ENCODE data around the gene ITPKB.
"Not testable (repeated sequence)": the region's sequence is repeated elsewhere in the genome, so short reads cannot be mapped to it uniquely, and the experiment has no call there.

Gene ITPKB

DNA sequence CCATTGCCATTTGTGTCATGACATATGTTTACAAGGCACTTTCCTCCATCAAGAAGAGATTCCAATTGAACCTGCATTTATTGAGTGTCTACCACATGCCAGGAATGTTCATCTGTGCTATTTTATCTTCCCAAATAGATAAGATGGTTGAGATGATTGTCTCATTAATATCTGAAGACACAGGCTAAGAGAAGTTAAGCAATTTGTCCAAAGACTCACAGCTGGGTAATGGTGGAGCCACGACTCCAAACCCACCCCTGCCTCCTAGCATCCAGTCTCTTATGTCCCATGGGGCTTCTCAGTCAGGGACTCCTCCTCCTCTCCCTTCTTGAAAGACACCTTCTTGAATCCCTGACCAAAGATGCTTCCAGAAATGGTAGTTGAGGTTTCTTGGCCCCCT is 122.4 kb downstream of the ITPKB start:
- H3K9me3 Mint-ChIP-seq: peaks cover under 1% of the 10 kb centered on the region
- H3K27me3 Mint-ChIP-seq (ENCODE audit: low read depth): peaks cover 16% of the 10 kb centered on the region
- H3K4me3 Mint-ChIP-seq: no peak overlapping the region
- no peaks in the 10 kb centered on the region for H3K4me1 Mint-ChIP-seq (ENCODE audit: low read depth)
- no peaks in the 10 kb centered on the region for H3K36me3 Mint-ChIP-seq (ENCODE audit: low read depth)
- H3K27ac Mint-ChIP-seq: no peak overlapping the region

DNA sequence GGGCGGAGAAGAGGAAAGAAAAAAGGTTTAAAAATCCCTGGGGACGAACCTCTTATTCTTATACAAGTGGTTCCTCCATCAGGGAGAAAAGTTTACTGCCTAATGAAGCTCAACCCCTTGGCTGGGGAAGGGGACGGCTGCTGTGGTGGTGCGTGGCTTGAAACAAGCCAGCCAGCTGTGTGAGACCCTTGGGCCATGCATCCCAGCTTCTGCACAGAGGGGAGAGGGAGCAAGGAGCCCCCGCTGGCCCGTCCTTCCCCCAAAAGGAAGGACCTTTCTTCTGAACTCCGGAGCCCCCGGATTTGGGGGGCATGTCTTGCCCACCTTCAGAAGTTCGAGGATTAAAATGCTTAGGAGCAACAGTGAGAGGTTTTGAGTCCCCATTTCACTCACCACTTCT is 123.2 kb downstream of the ITPKB start:
- H3K36me3 Mint-ChIP-seq (ENCODE audit: low read depth): no peaks in the 10 kb centered on the region

GRCh38 chr1:226611980-226612379 is 127.1 kb downstream of the ITPKB start:
- not testable (repeated sequence) for H3K9me3 Mint-ChIP-seq; H3K27ac Mint-ChIP-seq; H3K36me3 Mint-ChIP-seq (ENCODE audit: low read depth); H3K4me1 Mint-ChIP-seq (ENCODE audit: low read depth); H3K4me3 Mint-ChIP-seq
- peaks cover 13% of the 10 kb centered on the region for H3K27me3 Mint-ChIP-seq (ENCODE audit: low read depth)

More for the DNA sequence above, 123.2 kb downstream of the ITPKB start:
- Mint-ChIP-seq H3K4me3 (no peak overlapping the region), H3K9me3 (no peaks in the 10 kb centered on the region), H3K27ac (no peak overlapping the region), H3K27me3 (ENCODE audit: low read depth) (peaks cover 8% of the 10 kb centered on the region), H3K4me1 (ENCODE audit: low read depth) (no peaks in the 10 kb centered on the region)

- Mint-ChIP-seq H3K4me1 (ENCODE audit: low read depth) (no peaks in the 10 kb centered on the region), H3K27me3 (ENCODE audit: low read depth) (peaks cover 13% of the 10 kb centered on the region), H3K27ac (no peak overlapping the region), H3K9me3 (no peaks in the 10 kb centered on the region), H3K4me3 (no peak overlapping the region), H3K36me3 (ENCODE audit: low read depth) (no peaks in the 10 kb centered on the region)
Measured at GRCh38 chr1:226611301-226611700, 127.8 kb downstream of the ITPKB start.

GRCh38 chr1:226610671-226611070 is 128.4 kb downstream of the ITPKB start:
- peaks cover 13% of the 10 kb centered on the region for H3K27me3 Mint-ChIP-seq (ENCODE audit: low read depth)
- no peaks in the 10 kb centered on the region for H3K9me3 Mint-ChIP-seq
- no peak overlapping the region for H3K27ac Mint-ChIP-seq
- no peaks in the 10 kb centered on the region for H3K4me1 Mint-ChIP-seq (ENCODE audit: low read depth)
- no peak overlapping the region for H3K4me3 Mint-ChIP-seq
- no peaks in the 10 kb centered on the region for H3K36me3 Mint-ChIP-seq (ENCODE audit: low read depth)

DNA sequence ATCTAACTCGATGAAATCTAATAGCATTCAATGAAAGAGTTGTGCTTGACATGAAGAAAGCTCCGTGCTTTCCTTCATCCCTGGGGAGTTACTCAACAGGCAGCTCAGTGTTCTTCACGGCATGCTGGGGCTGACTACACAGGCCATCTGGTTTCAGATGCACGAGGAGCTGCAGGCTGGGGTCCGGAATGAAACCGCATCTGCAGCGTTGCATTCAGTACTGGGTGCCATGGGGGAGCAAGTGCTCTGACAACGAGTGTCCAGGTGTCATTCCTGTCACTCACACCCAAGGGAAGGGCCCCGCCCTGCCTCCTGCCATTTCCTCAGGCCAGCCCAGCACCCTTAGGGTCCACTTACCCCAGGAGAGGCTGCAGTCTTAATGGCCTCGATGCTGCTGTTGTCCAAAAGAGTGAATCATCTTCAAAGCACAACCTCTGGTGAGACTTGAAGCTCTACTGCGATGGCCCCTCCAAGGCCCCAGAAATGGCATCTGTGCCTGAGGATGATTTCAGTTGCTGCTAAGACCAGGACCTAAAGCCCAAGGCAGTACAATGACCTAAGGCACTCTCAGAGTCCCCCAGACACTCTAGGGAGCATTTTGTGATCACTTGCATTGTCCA is 129.1 kb downstream of the ITPKB start:
- Mint-ChIP-seq H3K4me1 (ENCODE audit: low read depth) (no peaks in the 10 kb centered on the region), H3K9me3 (no peaks in the 10 kb centered on the region), H3K27me3 (ENCODE audit: low read depth) (peaks cover 9% of the 10 kb centered on the region), H3K27ac (no peak overlapping the region), H3K36me3 (ENCODE audit: low read depth) (no peaks in the 10 kb centered on the region), H3K4me3 (no peak overlapping the region)

DNA sequence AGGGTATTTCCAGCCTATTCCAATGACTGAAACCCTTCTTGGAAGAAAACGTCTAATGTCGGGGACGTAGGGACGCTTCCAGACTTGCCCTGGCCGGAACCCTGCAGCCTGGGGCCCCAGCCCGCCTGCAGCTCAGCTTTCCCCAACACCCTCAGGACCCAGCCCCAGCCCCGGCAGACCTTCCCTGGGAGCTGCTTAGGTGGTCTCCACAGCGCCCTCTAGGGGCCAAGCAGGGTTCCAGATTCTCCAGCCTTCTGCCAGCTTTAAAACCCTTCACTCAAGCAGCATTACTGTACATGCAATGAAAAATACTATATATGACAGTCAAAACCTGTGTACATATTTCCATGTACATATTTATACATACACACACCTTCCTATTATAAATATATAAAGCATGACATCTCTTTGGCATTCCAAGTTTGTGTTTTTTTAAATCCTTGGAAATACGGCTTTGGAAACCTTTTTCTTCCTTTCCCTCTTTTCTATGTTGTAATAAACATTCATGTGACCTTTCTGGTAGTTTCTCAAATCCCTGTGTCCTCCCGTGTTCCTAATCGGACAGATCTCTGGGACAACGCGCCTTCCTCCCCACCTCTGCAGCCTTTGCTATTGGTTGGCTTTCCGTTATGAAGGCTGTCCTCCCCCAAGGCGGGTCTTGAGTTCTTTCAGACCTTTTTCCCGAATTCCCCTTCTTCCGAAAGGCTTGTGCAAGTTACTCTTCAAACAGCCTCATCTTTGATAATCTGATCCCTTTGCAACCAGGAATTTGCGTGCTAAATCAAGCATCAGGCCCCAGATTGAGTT is 130.2 kb downstream of the ITPKB start:
- Mint-ChIP-seq H3K36me3 (ENCODE audit: low read depth) (no peaks in the 10 kb centered on the region), H3K4me1 (ENCODE audit: low read depth) (no peaks in the 10 kb centered on the region), H3K27ac (no peak overlapping the region), H3K27me3 (ENCODE audit: low read depth) (peaks cover 9% of the 10 kb centered on the region), H3K4me3 (no peak overlapping the region), H3K9me3 (no peaks in the 10 kb centered on the region)

- Mint-ChIP-seq H3K27ac (no peak overlapping the region), H3K36me3 (ENCODE audit: low read depth) (no peaks in the 10 kb centered on the region), H3K9me3 (no peaks in the 10 kb centered on the region), H3K27me3 (ENCODE audit: low read depth) (peaks cover 9% of the 10 kb centered on the region), H3K4me3 (no peak overlapping the region), H3K4me1 (ENCODE audit: low read depth) (peaks cover 1% of the 10 kb centered on the region)
Measured at GRCh38 chr1:226607821-226608220, 131.3 kb downstream of the ITPKB start.

DNA sequence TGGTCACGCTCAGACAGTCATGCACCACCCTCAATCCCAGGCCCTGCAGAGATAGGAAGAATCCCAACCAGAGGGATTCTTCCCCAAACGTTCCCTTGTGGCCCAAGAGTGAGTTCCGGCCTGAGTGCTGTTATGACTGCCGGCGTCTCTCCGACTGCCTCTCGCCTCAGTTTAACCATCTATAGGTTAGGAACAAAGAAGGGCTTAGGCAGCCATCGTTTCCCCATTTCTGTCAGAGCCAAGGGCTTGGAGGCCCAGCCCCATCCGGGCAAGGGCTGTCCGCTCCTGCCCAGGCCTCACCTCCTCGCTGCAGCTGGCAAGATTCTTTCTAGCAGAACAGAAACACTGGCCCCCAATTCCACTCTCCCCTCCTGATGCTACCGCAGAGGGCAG is 131.8 kb downstream of the ITPKB start:
- Mint-ChIP-seq H3K9me3 (no peaks in the 10 kb centered on the region), H3K4me1 (ENCODE audit: low read depth) (peaks cover 1% of the 10 kb centered on the region), H3K4me3 (no peak overlapping the region), H3K27ac (no peak overlapping the region), H3K36me3 (ENCODE audit: low read depth) (no peaks in the 10 kb centered on the region), H3K27me3 (ENCODE audit: low read depth) (peaks cover 9% of the 10 kb centered on the region)

DNA sequence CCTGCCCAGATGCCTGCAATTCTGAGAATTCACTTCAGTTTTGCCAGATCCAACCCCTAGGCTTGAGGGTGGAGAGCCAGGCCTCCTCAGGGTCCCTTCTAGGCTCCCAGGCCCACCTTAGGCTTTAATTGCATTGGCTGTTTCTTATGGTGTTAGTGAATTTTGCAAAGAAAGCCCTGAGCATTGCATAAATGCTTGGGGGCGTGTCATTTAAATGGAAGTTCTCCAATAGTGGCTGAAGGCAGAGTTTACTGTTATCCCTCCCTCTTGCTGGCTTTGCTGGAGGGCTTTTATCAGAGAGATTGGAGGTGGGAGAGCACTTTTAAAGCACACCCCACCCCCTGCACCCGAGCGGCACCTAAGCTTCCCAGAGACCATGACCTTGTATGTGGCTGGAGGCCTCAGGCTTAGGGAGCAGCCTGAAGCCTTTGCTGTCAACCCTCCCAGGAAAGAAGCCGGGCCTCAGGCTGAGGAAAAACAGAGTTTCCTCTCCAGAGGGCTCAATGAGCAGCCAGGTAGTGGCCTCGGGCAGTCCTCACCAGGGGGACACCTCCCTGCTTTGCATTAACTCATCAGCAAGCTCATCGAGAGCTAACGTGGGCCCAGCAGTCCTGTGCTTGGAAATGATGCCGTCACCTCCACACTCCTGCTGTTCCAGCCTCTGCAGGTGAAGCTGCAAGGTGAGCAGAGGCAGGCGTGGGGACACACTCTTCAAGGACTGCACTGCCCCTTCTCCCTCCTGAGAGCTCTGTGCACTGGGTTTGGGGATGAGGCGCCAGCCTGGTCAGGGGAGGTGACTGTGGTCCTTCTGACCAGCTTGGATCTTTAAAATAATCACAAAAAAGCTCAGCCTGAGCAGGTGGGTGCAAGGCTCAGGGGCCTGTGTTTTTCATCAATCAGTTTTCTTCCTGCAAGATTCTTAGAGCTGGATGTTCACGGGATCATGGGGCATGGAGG is 132.5 kb downstream of the ITPKB start:
- Mint-ChIP-seq H3K4me1 (ENCODE audit: low read depth) (peaks cover 1% of the 10 kb centered on the region), H3K4me3 (no peak overlapping the region), H3K9me3 (no peaks in the 10 kb centered on the region), H3K27me3 (ENCODE audit: low read depth) (peaks cover 9% of the 10 kb centered on the region), H3K36me3 (ENCODE audit: low read depth) (no peaks in the 10 kb centered on the region), H3K27ac (no peak overlapping the region)

DNA sequence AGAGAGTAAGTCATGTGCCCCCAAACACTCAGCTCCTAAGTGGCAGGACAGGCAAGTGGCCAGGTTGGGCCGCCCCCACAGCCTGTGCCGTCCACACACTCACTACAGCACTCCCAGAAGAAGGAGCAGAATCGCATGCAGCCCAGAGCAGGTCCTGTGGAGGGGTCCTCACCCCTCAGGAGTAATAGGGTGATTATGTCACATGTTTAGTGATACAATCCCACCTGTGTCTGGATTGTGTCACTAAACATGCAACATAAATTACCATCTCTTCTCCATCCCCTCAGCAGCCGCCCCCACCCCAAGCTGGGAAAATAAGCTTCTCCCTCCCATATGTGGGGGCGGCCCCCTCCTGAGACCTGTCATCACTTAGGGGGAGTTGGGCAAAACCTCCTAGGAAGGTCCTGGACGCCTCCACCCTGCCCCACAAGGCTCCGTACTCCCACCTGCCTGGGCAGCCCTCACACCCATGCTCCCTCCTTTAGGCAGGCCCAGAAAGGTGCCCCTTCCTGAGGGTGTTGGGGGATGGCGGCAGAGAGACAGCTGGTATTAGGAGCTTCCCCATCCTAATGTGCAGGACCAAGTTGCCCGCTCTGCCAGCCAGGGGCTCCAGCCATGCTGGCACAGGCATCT is 133.6 kb downstream of the ITPKB start:
- Mint-ChIP-seq H3K27me3 (ENCODE audit: low read depth) (peaks cover 9% of the 10 kb centered on the region), H3K4me3 (no peak overlapping the region), H3K27ac (no peak overlapping the region), H3K4me1 (ENCODE audit: low read depth) (peaks cover 1% of the 10 kb centered on the region), H3K36me3 (ENCODE audit: low read depth) (no peaks in the 10 kb centered on the region), H3K9me3 (no peaks in the 10 kb centered on the region)

DNA sequence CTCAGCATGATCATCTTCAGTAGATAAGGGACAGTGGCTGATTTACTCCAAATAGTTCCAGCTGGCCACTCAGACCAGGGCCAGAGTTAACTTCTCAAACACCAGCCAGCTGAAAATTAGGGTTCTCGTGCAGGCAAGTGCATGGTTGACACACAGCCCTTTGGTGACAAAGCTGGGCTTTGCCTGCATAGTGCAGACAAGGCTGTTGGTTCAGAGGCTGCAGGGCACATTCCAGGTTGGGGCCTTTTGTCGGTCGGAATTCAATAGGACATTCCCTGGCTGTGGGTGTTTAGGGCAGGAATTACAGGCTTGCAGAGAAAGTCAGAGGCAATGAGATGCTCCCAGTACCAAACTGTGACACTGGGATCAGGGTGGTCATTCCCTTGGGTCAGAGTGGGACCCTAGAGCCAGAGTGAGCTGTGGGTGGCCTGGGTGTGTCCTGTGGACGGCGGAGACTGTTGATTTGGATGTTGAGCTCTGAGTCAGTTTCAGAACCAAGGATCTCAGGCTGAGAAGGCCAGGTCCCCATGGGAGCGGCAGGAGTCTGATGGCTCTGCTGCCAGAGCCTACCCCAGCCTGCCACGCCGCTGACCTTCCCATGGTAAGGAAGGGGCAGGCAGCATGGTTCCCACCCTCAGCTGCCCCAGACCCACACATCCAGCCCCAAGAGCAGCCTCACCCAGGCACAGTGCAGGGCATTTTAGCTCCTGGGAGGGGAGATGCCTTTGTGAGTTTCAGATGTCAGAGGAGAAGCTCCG is 134.3 kb downstream of the ITPKB start:
- no peaks in the 10 kb centered on the region for H3K36me3 Mint-ChIP-seq (ENCODE audit: low read depth)
- no peak overlapping the region for H3K4me3 Mint-ChIP-seq
- H3K27me3 Mint-ChIP-seq (ENCODE audit: low read depth): peaks cover 9% of the 10 kb centered on the region
- no peak overlapping the region for H3K27ac Mint-ChIP-seq
- H3K4me1 Mint-ChIP-seq (ENCODE audit: low read depth): peaks cover 1% of the 10 kb centered on the region
- H3K9me3 Mint-ChIP-seq: no peaks in the 10 kb centered on the region

GRCh38 chr1:226603858-226604559 is 135.1 kb downstream of the ITPKB start:
- no peak overlapping the region for H3K4me3 Mint-ChIP-seq
- no peak overlapping the region for H3K27ac Mint-ChIP-seq
- H3K36me3 Mint-ChIP-seq (ENCODE audit: low read depth): no peaks in the 10 kb centered on the region
- no peaks in the 10 kb centered on the region for H3K9me3 Mint-ChIP-seq
- H3K4me1 Mint-ChIP-seq (ENCODE audit: low read depth): peaks cover 1% of the 10 kb centered on the region
- peaks cover 4% of the 10 kb centered on the region for H3K27me3 Mint-ChIP-seq (ENCODE audit: low read depth)

Measured in T-helper 1 cell treated with Interleukin-12 subunit alpha and Interleukin-12 subunit beta and Interleukin-4 antibody, amounts not matched to agents 30 μg/mL and 1 μg/mL, for 36 hours (primary cell).